HG02610 (cell line): Measurements from ENCODE around the gene SYNDIG1.

Experiments
- ATAC-seq: cut with Tn5 transposase; IDR thresholded peaks from one replicate; pipeline ENCODE4 v1.9.1; 2021; ENCODE audit warnings: mild to moderate bottlenecking, moderate library complexity; ENCODE audit not compliant: unreplicated experiment

SYNDIG1 gene

GRCh38 chr20:24627926-24628325, 158.5 kb downstream of the SYNDIG1 start:
- no peak for ATAC-seq

DNA sequence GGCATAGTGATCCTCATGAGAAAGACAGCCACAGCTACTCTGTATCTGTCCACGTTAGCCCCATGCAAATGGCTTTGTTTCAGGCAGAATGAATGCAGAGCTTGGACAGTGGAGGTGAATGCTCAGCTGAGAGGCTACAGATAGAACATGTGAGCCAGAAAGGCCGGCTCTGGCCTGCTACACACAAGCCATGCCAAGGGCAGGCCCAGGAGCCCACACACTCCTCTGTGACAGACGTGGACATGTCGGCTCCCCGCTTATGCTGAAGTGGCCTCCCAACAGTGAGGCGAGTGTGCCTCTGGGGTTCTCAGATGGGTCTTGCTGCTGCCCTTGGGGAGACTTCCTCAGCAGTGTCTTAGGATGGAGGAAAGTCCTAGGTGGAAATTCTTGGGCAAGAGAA, 159.6 kb downstream of the SYNDIG1 start:
- ATAC-seq, result no peak

- no peak for ATAC-seq
Observed at GRCh38 chr20:24629668-24630067, 160.2 kb downstream of the SYNDIG1 start.

- no peak for ATAC-seq
Observed at GRCh38 chr20:24630486-24631172, 161.2 kb downstream of the SYNDIG1 start.

DNA sequence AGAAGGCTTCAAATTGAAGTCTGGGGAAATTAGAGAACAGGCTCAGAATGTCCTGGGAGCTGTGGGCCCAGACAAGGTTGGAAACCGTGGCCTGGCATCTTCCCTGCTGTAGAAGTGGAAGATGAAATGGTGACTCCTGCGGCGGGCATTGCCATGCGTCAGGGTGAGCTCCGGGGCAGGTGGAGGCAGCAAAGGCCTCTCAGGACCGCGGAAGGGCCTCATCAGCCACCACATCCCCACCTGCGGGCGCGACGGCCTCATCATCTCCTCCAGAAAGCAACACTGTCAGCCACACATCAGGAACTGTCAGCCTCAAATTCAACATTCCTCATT, 161.7 kb downstream of the SYNDIG1 start:
- no peak for ATAC-seq

GRCh38 chr20:24632581-24632980, 163.2 kb downstream of the SYNDIG1 start:
- no peak for ATAC-seq

GRCh38 chr20:24633026-24633425, 163.6 kb downstream of the SYNDIG1 start:
- no peak for ATAC-seq

DNA sequence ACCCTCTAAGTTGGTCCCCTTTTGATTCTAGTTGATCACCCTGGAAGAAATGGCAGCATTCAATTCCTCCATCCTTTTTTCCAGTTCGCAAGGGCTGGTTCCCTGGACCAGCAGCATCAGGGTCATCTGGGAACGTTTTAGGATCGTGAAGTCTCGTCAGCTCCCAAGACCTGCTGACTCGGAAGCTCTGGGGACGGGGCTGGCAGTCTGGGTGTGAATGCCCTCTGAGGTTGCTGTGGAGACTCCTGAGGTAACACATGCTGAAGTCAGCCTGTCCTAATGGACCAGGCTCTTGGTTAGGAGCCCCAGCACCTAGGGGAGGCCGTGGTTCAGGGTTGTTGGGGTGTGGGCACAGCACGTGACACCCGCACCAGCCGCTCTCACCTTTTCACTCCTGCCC, 164.1 kb downstream of the SYNDIG1 start:
- ATAC-seq, result no peak

DNA sequence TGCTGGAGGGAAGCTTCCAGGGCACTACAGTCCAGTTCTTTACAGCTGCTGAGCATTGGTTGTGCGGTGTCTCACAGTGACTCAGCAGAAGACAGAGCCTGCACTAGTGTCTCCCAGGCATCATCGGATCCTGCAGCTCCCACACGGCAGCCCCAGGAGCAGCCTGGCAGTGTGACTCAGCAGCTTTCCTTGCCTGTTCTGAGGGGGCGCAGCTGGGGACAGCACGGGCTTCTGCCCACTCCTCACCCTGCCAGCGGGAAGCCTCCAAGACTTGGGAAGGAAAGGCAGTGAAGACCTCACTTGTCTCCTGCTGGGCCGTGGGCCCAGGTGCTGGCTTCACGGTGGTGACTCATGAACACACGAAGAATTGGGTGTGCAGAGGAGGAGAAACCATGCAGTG, 165.4 kb downstream of the SYNDIG1 start:
- ATAC-seq, result no peak

DNA sequence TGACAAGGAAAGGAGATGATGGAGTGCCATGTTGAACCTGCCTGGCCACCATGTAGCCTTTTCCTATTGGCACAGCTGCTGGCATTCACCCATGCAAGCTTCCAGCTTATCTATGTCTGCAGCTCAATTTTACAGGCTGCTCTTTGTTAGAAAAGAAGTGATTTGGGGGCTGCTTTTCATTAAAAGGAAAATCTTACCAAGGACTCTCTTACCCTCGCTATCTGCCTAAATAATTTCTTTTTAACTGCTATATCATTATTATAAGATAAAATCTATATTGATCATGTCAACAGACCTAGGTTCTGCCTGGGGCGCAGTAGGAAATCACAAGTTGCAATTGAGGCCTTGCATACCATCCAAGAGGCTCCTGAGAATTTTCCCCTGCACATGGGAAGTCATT, 167.2 kb downstream of the SYNDIG1 start:
- ATAC-seq, result no peak

DNA sequence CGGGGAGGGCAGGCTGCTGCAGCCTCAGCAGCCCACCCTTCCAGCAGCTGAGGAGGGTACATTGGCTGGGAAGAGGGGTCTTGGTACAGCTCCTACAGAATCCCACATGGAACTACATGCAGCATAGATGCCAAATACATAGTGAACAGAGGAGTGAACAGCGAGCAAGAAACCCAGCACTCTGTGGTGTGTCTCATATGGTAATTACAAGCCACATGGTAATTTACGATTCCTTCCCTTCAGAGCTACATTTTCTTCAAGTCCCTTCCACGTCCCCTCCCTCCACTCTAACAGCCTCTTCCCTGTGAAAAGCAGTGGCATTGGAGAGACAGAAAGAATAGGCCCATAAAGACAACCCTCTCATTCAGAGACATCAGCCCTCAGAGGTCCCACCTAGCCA, 167.7 kb downstream of the SYNDIG1 start:
- no peak for ATAC-seq

- no peak for ATAC-seq
Observed at GRCh38 chr20:24637941-24638340, 168.5 kb downstream of the SYNDIG1 start.

GRCh38 chr20:24638591-24639548, 169.4 kb downstream of the SYNDIG1 start:
- ATAC-seq, result no peak

DNA sequence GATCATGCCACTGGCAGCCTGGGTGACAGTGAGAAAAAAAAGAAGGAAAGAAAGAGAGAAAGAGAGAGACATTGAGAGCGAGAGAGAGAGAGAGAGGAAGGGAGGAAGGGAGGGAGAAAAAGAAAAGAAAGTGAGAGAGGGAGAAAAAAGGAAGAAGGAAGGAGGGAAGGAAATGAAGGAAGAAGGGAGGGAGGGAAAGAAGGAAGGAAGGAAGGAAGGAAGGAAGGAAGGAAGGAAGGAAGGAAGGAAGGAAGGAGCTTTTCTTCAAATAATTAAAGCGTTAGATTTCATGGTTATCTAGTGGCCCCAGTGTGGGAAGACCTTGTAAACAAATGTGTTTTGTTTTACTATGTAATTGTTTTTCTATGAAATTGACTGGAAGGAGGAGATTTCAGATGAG, 170.8 kb downstream of the SYNDIG1 start:
- no peak for ATAC-seq

GRCh38 chr20:24640686-24641085, 171.3 kb downstream of the SYNDIG1 start:
- ATAC-seq, result no peak

- ATAC-seq, result no peak
Observed at GRCh38 chr20:24643731-24644626, 174.6 kb downstream of the SYNDIG1 start.

- no peak for ATAC-seq
Observed at GRCh38 chr20:24646321-24646720, 176.9 kb downstream of the SYNDIG1 start.

DNA sequence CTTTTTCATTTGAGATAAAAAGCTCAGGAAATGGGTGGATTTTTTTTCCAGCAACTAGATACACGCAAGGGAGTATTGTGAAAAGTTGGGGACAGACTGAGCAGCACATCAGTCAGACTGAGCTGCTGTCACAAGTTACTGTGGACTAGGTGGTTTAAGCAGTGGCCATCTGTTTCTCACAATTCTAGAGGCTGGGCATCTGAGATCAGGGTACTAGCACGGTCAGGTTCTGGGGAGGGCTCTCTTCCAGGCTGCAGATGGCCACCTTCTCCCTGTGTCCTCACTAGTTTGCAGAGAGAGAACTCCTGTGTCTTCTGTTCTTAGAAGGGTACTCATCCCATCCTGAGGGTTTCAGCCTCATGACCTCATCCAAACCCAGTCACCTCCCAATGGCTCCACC, 178.3 kb downstream of the SYNDIG1 start:
- ATAC-seq, result no peak

GRCh38 chr20:24648481-24648880, 179.1 kb downstream of the SYNDIG1 start:
- peak; percentile 18 for ATAC-seq

DNA sequence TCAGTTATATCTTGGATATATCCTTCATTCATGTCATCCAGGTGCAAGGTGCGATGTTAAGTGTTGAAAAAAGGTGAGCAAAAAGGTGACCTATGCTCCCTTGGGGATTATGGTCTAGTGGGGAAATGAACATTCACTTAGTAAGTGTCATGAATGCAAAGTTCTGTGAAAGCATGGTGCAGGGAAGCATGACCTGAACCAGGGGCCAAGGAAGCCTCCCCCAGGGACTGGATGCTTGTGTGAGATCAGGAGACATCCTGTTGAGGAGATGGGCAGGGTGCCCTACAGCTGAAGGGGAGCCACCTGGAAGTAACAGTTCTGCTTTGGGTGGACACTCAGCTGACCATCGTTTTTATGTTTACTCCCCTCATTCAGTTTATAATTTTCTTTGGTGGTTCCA, 179.5 kb downstream of the SYNDIG1 start:
- peak; percentile 68 for ATAC-seq

DNA sequence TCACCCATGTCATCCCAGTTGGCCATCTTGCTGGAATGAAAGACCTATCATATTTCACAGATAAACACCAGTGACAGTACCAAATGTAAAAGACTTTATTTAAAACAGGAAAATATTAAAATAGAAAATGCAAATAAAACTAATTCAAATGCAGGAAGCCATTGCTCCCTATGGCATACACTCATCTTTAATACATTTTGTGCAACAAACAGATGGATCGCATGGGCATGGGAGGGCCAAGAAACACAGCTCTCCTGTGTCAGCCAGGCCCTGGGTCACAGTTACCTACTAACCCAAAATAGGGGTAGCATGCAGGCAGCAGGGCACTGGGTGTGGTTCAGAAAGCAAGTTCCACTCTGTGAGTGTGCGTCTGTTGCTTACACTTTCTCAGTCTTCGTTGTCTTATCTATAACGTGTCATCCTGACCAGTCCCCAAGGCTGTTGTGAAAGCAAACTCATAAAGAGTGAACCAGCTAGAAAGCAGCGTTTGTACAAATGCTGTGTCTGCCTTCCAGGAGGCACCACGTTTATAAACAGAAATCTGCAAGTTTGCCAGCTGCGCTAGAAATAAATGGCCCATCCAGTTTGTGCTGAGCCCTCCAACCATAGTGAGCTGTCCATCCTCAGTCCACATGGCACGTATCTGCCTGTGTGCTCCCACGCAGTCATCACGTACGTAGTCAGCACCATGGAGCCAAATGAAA, 180.5 kb downstream of the SYNDIG1 start:
- ATAC-seq, result no peak
